ENCODE measurements around the gene PTPRE. TPM values are rescaled to one million over a fixed set of nuclear protein-coding genes. Genes with fewer than 3 reads are reported as not detected.

The PTPRE gene, protein sequence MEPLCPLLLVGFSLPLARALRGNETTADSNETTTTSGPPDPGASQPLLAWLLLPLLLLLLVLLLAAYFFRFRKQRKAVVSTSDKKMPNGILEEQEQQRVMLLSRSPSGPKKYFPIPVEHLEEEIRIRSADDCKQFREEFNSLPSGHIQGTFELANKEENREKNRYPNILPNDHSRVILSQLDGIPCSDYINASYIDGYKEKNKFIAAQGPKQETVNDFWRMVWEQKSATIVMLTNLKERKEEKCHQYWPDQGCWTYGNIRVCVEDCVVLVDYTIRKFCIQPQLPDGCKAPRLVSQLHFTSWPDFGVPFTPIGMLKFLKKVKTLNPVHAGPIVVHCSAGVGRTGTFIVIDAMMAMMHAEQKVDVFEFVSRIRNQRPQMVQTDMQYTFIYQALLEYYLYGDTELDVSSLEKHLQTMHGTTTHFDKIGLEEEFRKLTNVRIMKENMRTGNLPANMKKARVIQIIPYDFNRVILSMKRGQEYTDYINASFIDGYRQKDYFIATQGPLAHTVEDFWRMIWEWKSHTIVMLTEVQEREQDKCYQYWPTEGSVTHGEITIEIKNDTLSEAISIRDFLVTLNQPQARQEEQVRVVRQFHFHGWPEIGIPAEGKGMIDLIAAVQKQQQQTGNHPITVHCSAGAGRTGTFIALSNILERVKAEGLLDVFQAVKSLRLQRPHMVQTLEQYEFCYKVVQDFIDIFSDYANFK
- 17.4 TPM for total RNA-seq
- long read RNA-seq, full-length matches to known transcripts: 1 of 7 reads
- long read RNA-seq, partial matches to known transcripts: 1 of 7 reads
- long read RNA-seq, other reads (novel, unspliced or antisense): 5 of 7 reads

DNA sequence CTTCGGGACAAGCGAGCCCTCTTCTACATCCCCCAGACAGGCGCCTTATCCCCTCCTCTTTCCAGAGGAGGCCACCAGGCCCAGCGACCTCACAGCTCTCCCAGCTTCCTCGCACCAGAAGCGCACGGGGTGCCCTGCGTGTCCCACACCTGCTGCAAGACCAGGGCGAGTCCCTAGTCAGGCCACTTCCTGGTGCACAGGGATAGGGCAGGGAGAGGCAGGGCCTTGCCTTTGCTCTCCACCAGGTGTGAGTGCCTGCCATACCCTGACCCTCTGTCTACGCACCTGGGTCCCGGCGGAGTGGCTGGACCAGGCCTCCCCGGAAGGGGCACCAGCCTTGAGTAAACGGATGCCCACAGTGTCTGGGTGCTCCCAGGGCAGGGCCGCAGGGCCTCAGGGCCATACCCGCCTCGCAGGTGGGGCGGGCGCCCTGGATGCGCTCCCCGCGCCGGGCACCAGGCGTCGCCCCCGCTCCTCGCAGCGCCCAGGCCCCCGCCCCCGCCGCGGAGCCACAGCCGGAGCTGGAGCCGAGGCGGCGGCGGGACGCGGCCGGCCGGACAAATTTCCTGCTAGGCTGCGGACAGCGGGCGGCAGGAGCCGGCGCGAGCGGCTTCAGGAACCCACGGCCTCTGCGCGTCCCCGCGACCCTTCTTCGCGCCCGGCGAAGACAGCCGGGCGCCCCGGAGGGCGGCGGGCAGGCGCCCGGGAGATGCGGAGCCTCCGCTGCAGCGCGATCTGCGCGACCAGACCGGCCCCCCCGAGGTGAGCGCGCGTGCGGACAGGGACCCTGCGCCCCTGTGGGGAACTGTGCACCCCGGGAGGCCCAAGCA is at the start of gene PTPRE:
Gene PTPRE, plus strand, starts transcription at position 556 of the 830 bp plus-strand sequence. CDS start 133,779 bp downstream, outside the sequence.
- peak; percentile 92 for DNase-seq (ENCODE audit: missing footprints)
- peak; percentile 93 for ATAC-seq
- intact Hi-C loops (cut with DNase I): loop anchor here (1.0 kb wide), 2 partner anchors 105 to 163 kb away; no protein-coding TSS in a partner anchor

DNA sequence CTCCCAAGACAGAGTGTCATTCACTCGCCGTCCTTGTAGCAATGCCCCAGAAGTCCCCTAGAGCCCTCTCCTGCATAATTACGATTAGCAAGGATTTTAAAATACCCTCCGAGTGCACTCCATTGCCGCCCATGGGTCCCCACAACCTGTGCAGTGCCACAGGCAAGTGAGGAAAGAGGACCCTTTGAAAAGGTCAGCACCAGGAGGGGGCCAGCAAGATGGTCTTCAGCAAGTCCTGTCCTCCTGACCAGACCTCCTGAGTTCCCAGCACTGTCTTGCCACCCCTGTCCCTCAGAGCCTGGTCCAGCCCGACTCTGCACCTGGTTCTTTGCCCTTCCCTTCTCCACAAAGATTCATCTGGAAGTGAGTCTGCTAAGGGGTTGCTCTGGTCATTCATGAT is 46.3 kb upstream of the PTPRE start:
- intact Hi-C loops (cut with DNase I): no loop called here
- no peak for DNase-seq (ENCODE audit: missing footprints)
- ATAC-seq: no peak

DNA sequence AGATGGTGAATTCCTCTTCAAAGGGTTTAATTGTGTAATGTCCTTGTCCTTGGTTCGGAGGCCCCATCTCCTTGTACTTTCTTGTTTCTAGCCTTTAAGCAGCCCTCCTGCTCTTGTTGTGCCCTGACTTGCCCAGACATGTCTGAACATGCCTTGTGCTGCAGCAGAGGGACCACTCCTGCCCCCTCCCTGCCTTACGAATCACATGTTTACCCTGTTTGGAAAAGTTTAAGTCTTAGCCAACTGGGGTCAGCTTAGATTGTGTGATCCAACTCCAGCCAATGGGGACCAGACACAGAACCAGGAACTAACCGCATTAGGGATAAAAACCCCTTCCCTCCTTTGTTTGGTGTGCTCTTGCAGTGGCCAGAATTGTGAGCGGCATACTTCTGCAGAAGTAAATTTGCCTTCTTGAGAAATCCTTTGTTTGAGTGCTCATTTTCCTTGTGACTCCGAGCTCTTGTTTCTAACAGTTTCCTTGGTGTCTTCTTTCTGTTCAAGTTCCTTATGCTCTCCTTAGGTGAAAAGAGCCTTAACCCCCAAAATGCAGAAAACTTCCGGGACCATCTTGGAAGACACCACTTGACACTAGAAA is 43.6 kb upstream of the PTPRE start:
- ATAC-seq (no peak), DNase-seq (ENCODE audit: missing footprints) (no peak)
- intact Hi-C loops (cut with DNase I): no loop called here

DNA sequence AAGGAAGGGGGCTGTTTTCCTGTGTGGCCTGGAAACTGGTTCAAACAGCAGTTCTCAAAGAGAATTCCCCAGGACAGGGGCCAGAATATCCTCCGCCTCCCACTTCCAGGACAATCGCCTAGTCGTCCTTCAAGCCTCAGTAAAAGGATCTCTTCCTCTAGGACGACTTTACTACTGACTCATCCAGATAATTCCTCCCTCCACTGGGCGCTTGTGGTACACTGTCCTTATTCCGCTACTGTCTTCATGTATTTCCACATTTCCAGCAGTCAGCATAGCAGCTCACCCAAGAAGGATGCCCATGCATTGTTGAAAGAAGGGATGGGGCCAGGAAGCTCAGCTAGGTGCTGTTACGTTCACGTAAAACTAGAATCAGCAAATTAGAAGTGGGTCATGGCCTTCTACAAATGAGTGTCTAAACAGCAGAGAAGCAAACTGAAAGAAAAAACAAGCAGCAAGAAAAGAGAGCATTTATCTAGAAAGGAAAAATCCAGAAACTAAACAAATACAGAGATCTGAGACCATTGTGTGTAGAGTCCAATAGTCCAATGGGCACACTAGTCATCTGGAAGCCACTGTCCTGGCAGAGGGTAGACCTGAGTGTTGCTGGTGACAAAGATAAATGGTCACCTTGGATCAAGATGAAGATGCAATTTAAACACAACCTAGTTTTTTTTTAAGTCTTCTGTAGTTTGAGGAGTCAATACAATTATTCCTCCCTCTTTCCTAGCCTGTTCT is 40.5 kb upstream of the PTPRE start:
- DNase-seq (ENCODE audit: missing footprints) (no peak), ATAC-seq (no peak)
- intact Hi-C loops (cut with DNase I): no loop called here

DNA sequence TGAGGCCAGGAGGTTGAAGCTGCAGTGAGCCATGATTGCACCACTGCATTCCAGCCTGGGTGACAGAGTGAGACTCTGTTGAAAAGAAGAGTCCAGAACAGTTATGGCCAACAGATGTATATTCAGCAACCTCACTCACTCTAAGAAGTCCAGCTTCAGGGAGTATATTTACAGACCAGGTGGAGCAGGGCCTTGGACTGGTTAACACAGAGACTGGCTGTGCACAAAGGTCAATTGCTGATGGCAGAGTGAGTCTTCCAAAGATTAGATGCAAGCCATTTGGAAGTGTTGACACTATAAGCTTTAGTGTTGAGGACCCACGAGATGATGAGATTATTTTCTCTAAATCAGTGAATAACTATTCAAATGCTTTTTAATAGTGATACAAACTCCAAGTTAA is 39.1 kb upstream of the PTPRE start:
- intact Hi-C loops (cut with DNase I): no loop called here
- ATAC-seq: no peak
- no peak for DNase-seq (ENCODE audit: missing footprints)

DNA sequence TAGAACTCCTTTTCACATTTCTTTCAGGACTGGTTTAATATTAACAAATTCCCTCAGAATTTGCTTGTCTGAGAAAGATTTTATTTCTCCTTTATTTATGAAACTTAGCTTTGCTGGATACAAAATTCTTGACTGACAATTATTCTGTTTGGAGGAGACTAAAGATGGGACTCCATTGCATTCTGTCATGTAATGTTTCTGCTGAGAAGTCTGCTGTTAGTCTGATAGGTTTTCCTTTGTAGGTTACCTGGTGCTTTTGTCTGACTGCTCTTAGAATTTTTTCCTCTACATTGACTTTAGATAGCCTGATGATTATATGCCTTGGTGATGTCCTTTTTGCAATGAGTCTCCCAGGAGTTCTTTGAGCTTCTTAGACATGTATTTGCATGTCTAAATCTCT is 37.6 kb upstream of the PTPRE start:
- intact Hi-C loops (cut with DNase I): no loop called here
- DNase-seq (ENCODE audit: missing footprints) (no peak), ATAC-seq (no peak)

DNA sequence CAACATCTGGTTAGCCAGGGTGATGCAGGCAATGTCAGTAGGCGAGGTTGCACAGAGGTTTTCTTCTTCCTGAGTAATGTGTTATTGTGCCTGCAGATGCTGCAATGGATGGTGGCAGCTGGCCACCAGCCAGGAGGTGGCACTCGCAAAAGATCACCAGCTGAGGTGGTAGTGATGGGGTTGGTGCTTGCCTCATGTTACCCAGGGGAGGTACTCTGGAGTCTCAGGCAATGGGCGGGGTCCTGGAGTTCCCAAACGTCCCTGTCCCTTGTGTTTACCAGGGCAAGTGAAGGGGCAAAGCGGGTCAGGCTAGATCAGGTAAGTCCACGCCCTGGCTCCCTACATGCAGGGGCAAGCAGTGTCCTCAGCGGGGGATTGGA is 35.3 kb upstream of the PTPRE start:
- no peak for ATAC-seq
- intact Hi-C loops (cut with DNase I): no loop called here
- no peak for DNase-seq (ENCODE audit: missing footprints)

DNA sequence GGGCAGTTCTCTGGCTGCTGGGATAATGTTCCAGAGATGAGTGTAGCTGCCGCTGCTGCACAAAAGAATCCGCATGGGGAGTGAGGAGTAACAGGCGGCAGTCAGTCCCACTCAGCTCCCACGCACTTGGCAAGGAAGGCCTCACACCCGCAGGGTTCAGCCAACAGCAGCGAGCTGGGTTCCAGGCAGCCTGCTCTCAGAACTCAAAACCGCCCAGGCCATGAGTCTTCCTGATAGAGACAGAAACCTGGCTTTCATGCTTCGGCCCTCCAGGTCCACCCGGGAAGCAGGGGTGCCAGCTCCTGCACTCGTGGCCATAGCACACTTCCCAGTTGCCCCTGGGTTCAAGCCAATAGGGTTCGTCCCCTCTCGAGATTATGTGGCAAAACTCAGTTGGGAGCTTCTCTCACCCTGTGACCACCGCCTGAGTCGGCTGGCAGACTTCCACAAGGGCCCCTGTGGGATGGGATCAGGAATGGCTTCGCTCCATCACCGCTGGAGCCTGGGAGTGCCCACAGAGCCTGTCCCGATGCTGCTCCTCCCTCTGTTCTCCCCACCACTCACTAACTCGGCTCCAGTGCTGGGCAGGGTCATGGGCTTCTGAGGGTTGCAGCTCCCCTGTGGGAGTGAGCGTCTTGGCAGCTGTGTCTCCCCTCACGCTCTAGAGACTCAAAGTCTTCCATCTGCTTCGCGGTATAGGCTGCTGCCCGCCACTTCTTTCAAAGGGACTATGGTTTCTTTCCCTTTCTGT is 34.7 kb upstream of the PTPRE start:
- intact Hi-C loops (cut with DNase I): no loop called here
- DNase-seq (ENCODE audit: missing footprints) (no peak), ATAC-seq (peak; percentile 72)

DNA sequence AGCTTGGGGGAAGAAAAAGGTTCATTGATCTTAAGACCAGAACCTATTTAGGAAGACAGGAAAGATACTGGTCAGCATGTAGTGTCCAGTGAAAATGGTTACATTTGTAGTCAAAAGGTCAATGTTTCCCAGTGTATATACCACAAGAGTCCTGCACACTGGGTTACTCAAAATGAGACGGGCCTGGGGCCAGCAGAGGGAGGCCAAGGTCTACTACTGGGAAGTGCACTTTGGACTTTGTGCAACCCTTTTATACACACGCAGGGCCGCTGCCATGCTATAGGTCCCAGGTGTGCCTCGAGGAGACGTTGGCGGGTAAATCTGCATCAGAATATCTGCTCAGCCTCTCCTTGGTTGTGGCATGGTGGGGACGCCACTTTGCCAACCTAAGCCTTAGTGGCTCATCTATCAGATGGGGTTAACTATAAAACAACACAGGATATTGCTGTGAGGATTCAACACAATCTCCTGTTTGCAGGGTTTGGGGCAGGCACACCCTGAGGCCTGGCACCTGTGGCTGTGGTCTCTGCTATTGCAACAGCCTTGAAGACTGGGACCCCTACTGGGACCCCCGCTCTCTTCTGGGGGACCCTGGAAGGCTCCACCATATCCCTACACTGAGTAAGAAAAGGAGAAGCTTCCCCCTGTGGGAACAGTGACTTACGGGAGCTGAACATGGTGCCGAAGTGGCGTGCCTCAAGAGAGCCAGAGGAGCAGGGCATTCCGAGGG is 33.9 kb upstream of the PTPRE start:
- intact Hi-C loops (cut with DNase I): no loop called here
- ATAC-seq: peak; percentile 40
- DNase-seq (ENCODE audit: missing footprints): no peak

DNA sequence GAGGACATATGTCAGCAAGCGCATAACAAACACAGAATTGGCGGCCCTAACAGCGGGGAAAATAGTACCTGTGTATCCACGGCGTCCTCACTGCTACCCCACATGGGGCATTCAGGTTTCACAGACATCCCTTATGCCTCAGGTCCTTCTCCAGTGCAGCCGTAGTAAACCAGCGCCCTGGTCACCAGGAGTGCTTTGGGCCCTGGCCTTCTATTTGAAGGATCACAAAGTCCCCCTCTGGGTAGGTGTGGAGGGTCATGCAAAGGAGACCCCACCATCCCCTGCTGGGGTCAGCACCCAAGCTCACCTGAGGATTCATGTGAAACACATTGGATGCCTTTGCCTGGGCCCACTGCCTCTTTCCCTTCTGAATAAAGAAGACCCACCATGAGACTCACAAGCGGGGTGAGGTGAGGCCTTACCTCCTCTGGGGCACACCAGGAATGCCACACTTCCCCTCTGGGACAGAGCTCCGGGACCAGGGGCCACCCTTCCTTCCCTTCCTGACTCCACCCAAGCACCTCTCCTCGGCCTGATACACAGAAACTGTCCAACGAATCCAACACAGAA is 32.9 kb upstream of the PTPRE start:
- DNase-seq (ENCODE audit: missing footprints) (no peak), ATAC-seq (no peak)
- intact Hi-C loops (cut with DNase I): no loop called here

DNA sequence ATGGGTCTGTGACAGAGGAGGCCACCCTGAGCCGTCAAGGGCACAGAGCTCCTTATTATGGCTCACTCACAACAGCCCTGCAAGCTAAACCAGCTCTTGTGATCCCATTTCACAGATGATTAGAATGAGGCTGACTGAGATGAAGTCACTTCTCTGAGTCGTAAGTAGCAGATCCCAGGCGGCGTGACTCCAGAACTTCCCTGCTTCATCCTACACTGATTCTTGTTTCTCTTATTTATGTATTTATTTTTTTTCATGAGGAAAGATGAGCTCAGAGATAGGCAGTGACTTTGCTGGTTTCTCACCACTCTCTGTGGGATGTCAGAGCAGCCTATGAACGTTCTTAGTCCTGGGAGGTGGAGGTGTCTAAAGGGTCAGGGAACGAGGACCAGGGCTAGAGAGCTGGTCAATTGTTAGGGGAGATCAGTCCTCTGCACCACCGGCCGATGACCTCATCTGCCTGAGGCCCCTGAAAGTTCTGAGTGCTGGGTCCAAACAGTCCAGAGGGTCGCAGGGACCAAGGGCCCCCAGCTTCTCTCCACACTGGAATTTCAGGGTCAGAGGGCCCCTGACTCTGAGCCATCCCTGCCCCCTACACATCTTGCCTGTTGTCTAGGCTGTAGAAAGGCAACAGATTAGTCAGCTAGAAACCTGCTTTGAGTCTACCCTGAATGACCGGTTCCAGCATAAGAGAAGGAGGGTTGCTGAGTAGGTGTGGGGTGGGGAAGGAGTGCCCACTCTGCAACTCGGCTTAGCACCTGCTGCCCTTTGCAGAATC is 32.0 kb upstream of the PTPRE start:
- ATAC-seq (no peak), DNase-seq (ENCODE audit: missing footprints) (no peak)
- intact Hi-C loops (cut with DNase I): no loop called here

DNA sequence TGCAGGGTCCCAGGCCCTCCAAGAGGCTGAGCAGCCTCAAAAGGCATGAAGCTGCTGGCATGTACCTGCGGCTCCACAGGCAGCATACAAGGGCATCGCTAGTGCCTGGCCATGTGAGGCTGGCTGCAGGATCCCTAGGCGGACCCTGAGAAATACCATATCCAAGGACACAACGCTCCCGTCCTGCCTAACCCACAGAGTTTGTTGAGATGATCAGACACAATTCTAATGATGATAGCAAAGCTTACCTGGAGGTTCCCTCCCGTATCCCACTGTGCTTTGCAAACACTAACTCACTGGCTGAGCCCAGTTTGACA is 31.5 kb upstream of the PTPRE start:
- intact Hi-C loops (cut with DNase I): no loop called here
- ATAC-seq: no peak
- no peak for DNase-seq (ENCODE audit: missing footprints)

DNA sequence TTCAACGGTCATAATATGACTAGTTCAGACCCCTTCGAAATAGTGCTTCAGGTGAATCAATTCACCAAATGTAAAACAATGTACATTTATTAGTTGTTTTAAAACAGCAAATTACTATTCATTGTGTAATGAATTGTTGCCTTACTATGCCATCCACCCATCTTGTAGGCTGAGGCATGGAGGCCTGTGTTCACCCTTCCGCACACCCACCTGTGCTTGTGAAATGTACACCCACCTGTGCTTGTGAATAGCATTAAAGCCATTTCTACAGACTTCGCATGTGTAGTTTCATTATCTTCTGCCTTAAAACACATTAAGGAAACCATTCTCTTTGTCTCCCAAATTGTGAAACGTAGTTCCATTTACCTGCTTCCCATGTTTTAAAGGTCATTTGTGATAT is 31.0 kb upstream of the PTPRE start:
- DNase-seq (ENCODE audit: missing footprints) (no peak), ATAC-seq (no peak)
- intact Hi-C loops (cut with DNase I): no loop called here

DNA sequence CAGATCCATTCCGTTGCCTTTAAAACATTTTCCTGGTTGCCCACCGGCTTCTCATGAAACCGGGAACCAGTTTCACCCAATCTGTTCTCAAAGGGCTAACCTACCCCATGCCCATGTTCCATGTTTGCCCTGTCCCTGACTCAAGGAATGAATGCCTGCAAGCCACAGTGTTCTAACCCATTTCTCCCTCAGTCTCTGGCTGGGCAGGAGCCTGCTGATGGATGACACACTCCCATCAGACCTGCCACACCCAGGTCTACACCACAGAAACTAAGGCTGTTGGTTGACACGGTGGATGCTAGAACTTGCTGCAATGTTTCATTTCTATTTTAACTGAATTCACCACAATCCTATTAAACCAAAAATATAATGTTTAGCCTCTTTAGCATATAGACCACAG is 29.8 kb upstream of the PTPRE start:
- no peak for ATAC-seq
- intact Hi-C loops (cut with DNase I): no loop called here

DNA sequence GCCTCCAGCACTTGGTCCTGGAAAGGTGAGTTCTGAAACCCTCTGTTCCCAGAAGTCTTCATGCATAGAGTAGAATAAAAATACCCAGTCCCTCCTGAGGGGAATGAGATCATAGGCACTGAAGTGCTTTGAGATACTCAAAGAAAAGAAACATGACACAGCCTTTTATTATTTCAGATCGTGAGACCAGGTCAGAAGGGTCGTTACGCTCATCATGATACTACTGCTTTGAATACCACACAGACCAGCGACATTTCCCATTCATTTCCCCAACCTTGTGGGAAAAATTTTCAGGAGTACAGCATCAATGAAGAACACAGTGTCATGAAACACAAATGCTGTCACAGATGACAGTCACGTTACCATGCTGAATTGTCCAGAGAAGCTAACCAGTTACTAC is 29.2 kb upstream of the PTPRE start:
- intact Hi-C loops (cut with DNase I): no loop called here
- DNase-seq (ENCODE audit: missing footprints) (no peak), ATAC-seq (no peak)

More for the DNA sequence above, 29.8 kb upstream of the PTPRE start:
- DNase-seq (ENCODE audit: missing footprints): no peak

DNA sequence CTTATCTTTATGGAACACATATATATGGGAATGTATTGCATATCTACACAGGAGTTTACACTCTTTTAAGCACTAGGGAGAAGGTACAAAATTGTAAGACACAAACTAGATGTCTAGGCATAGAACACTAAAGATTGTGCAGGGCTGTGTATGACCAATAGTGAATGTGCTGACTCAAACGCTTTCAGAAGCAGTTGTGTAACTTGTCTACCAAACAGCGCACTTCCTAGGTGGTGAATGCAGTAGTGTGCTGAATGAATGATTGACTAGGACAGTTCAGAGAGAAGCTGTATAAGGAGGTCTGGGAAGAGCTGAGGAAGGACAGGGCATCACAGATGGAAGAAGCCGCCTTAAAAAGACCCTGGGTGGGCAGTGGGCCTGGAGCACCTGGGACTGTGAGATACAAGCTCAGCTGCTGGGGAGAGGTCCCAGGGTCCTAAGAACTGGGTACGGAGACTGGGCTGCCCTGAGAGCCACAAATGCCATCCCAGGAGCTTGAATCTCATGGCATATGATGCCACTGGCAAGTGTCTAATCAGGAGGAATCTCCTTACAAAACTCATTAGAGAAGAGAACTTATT is 28.3 kb upstream of the PTPRE start:
- no peak for ATAC-seq
- intact Hi-C loops (cut with DNase I): no loop called here
- DNase-seq (ENCODE audit: missing footprints): no peak

Measured in Right ventricle myocardium inferior (tissue), 1 donor.